HUES64 (cell line): ENCODE measurements around the gene ICAM2.
"Not testable (repeated sequence)": the region's sequence is repeated elsewhere in the genome, so short reads cannot be mapped to it uniquely, and the experiment has no call there.

Experiments used
- H3K27ac ChIP-seq: 2 replicates; pipeline ENCODE4 v1.7.0; 2013; ENCODE audit warnings: low read depth, low read length, inconsistent platforms
- H3K27me3 ChIP-seq: 2 replicates; pipeline ENCODE4 v1.6.1; 2013; ENCODE audit warnings: mild to moderate bottlenecking, low read length; ENCODE audit not compliant: insufficient read depth
- H3K36me3 ChIP-seq: 2 replicates; pipeline ENCODE4 v1.6.1; 2013; ENCODE audit warnings: mild to moderate bottlenecking, low read length; ENCODE audit not compliant: insufficient read depth
- H3K4me1 ChIP-seq: 2 replicates; pipeline ENCODE4 v1.6.1; 2013; ENCODE audit warnings: mild to moderate bottlenecking, low read length, moderate library complexity; ENCODE audit not compliant: insufficient read depth
- H3K4me3 ChIP-seq: 2 replicates; pipeline ENCODE4 v1.5.1; 2013; ENCODE audit warnings: mild to moderate bottlenecking, low read length, moderate library complexity
- H3K9ac ChIP-seq: 2 replicates; pipeline ENCODE4 v1.6.1; 2013; ENCODE audit warnings: mild to moderate bottlenecking, low read depth, low read length
- H3K9me3 ChIP-seq: 2 replicates; pipeline ENCODE4 v1.6.1; 2013; ENCODE audit warnings: low read depth, low read length; ENCODE audit not compliant: insufficient read depth
- WGBS: fragments of 150-250, 120-280 bp; methylation state at CpG from one replicate; pipeline ENCODE4 v1.1.7; 2013; ENCODE audit warnings: missing lambda C conversion rate; 5-methylcytosine and 5-hydroxymethylcytosine counted together

ICAM2 gene

GRCh38 chr17:64025732-64026294 is 5.4 kb upstream of the ICAM2 start:
- H3K9ac ChIP-seq, result no peak overlapping the region
- WGBS, result 16% methylated on average over 21 of the region's 21 CpGs
- no peaks in the 10 kb centered on the region for H3K9me3 ChIP-seq
- H3K4me1 ChIP-seq, result no peaks in the 10 kb centered on the region
- H3K4me3 ChIP-seq, result no peak overlapping the region
- H3K27ac ChIP-seq, result no peak overlapping the region
- H3K36me3 ChIP-seq, result no peaks in the 10 kb centered on the region
- H3K27me3 ChIP-seq, result peaks cover 7% of the 10 kb centered on the region; the same call in 1 of the 2 replicates

GRCh38 chr17:64024781-64025731 is 4.6 kb upstream of the ICAM2 start:
- H3K9ac ChIP-seq, result no peak overlapping the region
- H3K9me3 ChIP-seq, result no peaks in the 10 kb centered on the region
- no peaks in the 10 kb centered on the region for H3K36me3 ChIP-seq
- no peak overlapping the region for H3K4me3 ChIP-seq
- H3K4me1 ChIP-seq, result peaks cover 4% of the 10 kb centered on the region; the same call in 1 of the 2 replicates
- peaks cover 7% of the 10 kb centered on the region; the same call in 1 of the 2 replicates for H3K27me3 ChIP-seq
- 81% methylated on average over 19 of the region's 19 CpGs for WGBS
- H3K27ac ChIP-seq, result no peak overlapping the region

- 89% methylated on average over 8 of the region's 8 CpGs for WGBS
- Histone ChIP-seq H3K27ac (no peak overlapping the region), H3K27me3 (peaks cover 7% of the 10 kb centered on the region; the same call in 1 of the 2 replicates), H3K4me1 (peaks cover 5% of the 10 kb centered on the region; the same call in 1 of the 2 replicates), H3K4me3 (no peak overlapping the region), H3K9ac (no peak overlapping the region), H3K9me3 (no peaks in the 10 kb centered on the region), H3K36me3 (no peaks in the 10 kb centered on the region)
Observed at GRCh38 chr17:64024215-64024654, 3.8 kb upstream of the ICAM2 start.

GRCh38 chr17:64022611-64023063 is 2.2 kb upstream of the ICAM2 start:
- Histone ChIP-seq H3K27ac (no peak overlapping the region), H3K9ac (no peak overlapping the region), H3K9me3 (no peaks in the 10 kb centered on the region), H3K27me3 (peaks cover 7% of the 10 kb centered on the region; the same call in 1 of the 2 replicates), H3K4me3 (no peak overlapping the region), H3K36me3 (no peaks in the 10 kb centered on the region), H3K4me1 (peaks cover 5% of the 10 kb centered on the region; the same call in 1 of the 2 replicates)
- WGBS, result 91% methylated on average over 5 of the region's 5 CpGs

- H3K27ac ChIP-seq, H3K27me3 ChIP-seq, H3K9me3 ChIP-seq, H3K4me3 ChIP-seq, H3K9ac ChIP-seq, H3K36me3 ChIP-seq, H3K4me1 ChIP-seq: not testable (repeated sequence)
- 84% methylated on average over 9 of the region's 9 CpGs for WGBS
Observed at GRCh38 chr17:64019551-64019961, 877 bp downstream of the ICAM2 start.

GRCh38 chr17:64017381-64017980 is 3.0 kb downstream of the ICAM2 start:
- whole genome bisulfite sequencing, result 87% methylated on average over 2 of the region's 2 CpGs
- Histone ChIP-seq H3K9me3 (no peaks in the 10 kb centered on the region), H3K36me3 (no peaks in the 10 kb centered on the region), H3K27ac (no peak overlapping the region), H3K9ac (no peak overlapping the region), H3K4me3 (no peak overlapping the region), H3K4me1 (peaks cover 5% of the 10 kb centered on the region; the same call in 1 of the 2 replicates), H3K27me3 (no peaks in the 10 kb centered on the region)

GRCh38 chr17:64016974-64017373 is 3.5 kb downstream of the ICAM2 start:
- H3K9me3 ChIP-seq, result no peaks in the 10 kb centered on the region
- no peaks in the 10 kb centered on the region for H3K36me3 ChIP-seq
- H3K27me3 ChIP-seq, result no peaks in the 10 kb centered on the region
- H3K27ac ChIP-seq, result no peak overlapping the region
- H3K4me3 ChIP-seq, result no peak overlapping the region
- WGBS, result 97% methylated on average over 3 of the region's 3 CpGs
- H3K9ac ChIP-seq, result no peak overlapping the region
- H3K4me1 ChIP-seq, result peaks cover 5% of the 10 kb centered on the region; the same call in 1 of the 2 replicates

- 89% methylated on average over 5 of the region's 5 CpGs for WGBS
- H3K36me3 ChIP-seq, result no peaks in the 10 kb centered on the region
- no peak overlapping the region for H3K27ac ChIP-seq
- no peak overlapping the region for H3K9ac ChIP-seq
- H3K4me3 ChIP-seq, result no peak overlapping the region
- H3K27me3 ChIP-seq, result no peaks in the 10 kb centered on the region
- no peaks in the 10 kb centered on the region for H3K9me3 ChIP-seq
- H3K4me1 ChIP-seq, result peaks cover 5% of the 10 kb centered on the region; the same call in 1 of the 2 replicates
Observed at GRCh38 chr17:64016231-64016784, 4.1 kb downstream of the ICAM2 start.

- H3K27ac ChIP-seq, result no peak overlapping the region
- peaks cover 5% of the 10 kb centered on the region; the same call in 1 of the 2 replicates for H3K4me1 ChIP-seq
- H3K27me3 ChIP-seq, result no peaks in the 10 kb centered on the region
- H3K9ac ChIP-seq, result no peak overlapping the region
- no peaks in the 10 kb centered on the region for H3K9me3 ChIP-seq
- 90% methylated on average over 5 of the region's 6 CpGs for WGBS
- H3K4me3 ChIP-seq, result no peak overlapping the region
- no peaks in the 10 kb centered on the region for H3K36me3 ChIP-seq
Observed at GRCh38 chr17:64015447-64015846, 5.0 kb downstream of the ICAM2 start.

- no peaks in the 10 kb centered on the region for H3K36me3 ChIP-seq
- H3K9me3 ChIP-seq, result no peaks in the 10 kb centered on the region
- H3K27ac ChIP-seq, result no peak overlapping the region
- H3K9ac ChIP-seq, result no peak overlapping the region
- H3K27me3 ChIP-seq, result no peaks in the 10 kb centered on the region
- H3K4me3 ChIP-seq, result no peak overlapping the region
- H3K4me1 ChIP-seq, result no peaks in the 10 kb centered on the region
- 77% methylated on average over 8 of the region's 8 CpGs for WGBS
Observed at GRCh38 chr17:64009571-64010402, 10.6 kb downstream of the ICAM2 start.
